ENCODE results near the gene CELA2B. TPM values are rescaled to one million over a fixed set of nuclear protein-coding genes. Genes with fewer than 3 reads are reported as not detected.

CELA2B gene
- total and polyA plus RNA-seq, 9 of the 15 experiments (the other 6 are each of a cell fraction or from before 2014, with no cell fraction given), result 0.25 to 2.1 (median 0.38) TPM; not detected in 5

- no TSS peak for BruUV-seq (replicated peaks)
- intact Hi-C loops (cut with micrococcal nuclease) (no loop called here), in situ Hi-C loops (cut with MboI) (no loop called here)
- WGBS (ENCODE audit: insufficient coverage, low coverage, missing lambda C conversion rate), result 54% methylated on average over 5 of the region's 5 CpGs
- H3K9me3 ChIP-seq (replicated peaks; ENCODE audit: control insufficient read depth, insufficient read depth, low read depth, low read length), result no peaks in the 10 kb centered on the region
- H3K27me3 ChIP-seq (ENCODE audit: control insufficient read depth in 2 of 2, insufficient read depth in 2 of 2, low read length in 2 of 2), result no peaks in the 10 kb centered on the region
- no peak overlapping the region for H3K27ac ChIP-seq (ENCODE audit: extremely low read depth, low read depth, low read length)
- ATAC-seq (0 out of 3 replicates have a peak, but pooled peaks have one; percentile 24), DNase-seq (ENCODE audit: extremely low read depth in 1 of 4, low spot score in 3 of 4) (no peak), FAIRE-seq (no peak)
- H3K4me2 ChIP-seq (ENCODE audit: insufficient read depth, low read length), result no peak overlapping the region
- H3K4me1 ChIP-seq (replicated peaks in 1 of 2; ENCODE audit: control insufficient read depth in 2 of 2, insufficient read depth in 2 of 2, low read length in 2 of 2), result peaks cover 5 to 6% of the 10 kb centered on the region in 2 experiments; a peak in 3 of 5 replicates
- no peaks in the 10 kb centered on the region for H3K9me1 ChIP-seq (ENCODE audit: control insufficient read depth, insufficient read depth, low read length)
- no peaks in the 10 kb centered on the region for H4K20me1 ChIP-seq (replicated peaks; ENCODE audit: control insufficient read depth, insufficient read depth, low read length)
- H2AFZ ChIP-seq (ENCODE audit: low read depth, low read length), result no peak overlapping the region
- no peak overlapping the region for H3K9ac ChIP-seq (ENCODE audit: insufficient read depth in 1 of 2, low read depth in 2 of 2, low read length in 2 of 2)
- no peaks in the 10 kb centered on the region for H3K36me3 ChIP-seq (ENCODE audit: control insufficient read depth, insufficient read depth, low read length)
- no peak overlapping the region for H3K4me3 ChIP-seq
- ChIA-PET POLR2A (interaction anchor here (0.7 kb wide), 1 partner anchor 10 kb away, joined by 3 read pairs; no protein-coding TSS in a partner anchor), CTCF (ENCODE audit: low intra/inter-chr PET ratio) (no interaction called here)
- TF ChIP-seq ETV6 (IDR thresholded peaks at IDR 0.05; ENCODE audit: borderline replicate concordance in 1 of 2, low read depth in 2 of 2, low read length in 1 of 2) (no peak), ETV6 (CRISPR knock-in tag; IDR thresholded peaks at IDR 0.05; ENCODE audit: borderline replicate concordance) (no peak), ZNF134 (CRISPR knock-in tag; conservative IDR thresholded peaks at IDR 0.05) (no peak), FIP1L1 (IDR thresholded peaks at IDR 0.05; ENCODE audit: low read depth, low read length, poor library complexity, severe bottlenecking) (no peak), POLR2AphosphoS2 (IDR thresholded peaks at IDR 0.05; ENCODE audit: low read length) (no peak), ZC3H8 (IDR thresholded peaks at IDR 0.05) (no peak), ZNF224 (CRISPR knock-in tag; IDR thresholded peaks at IDR 0.05) (no peak), PRMT5 (CRISPR knock-in tag; IDR thresholded peaks at IDR 0.05) (no peak), MYNN (IDR thresholded peaks at IDR 0.05) (no peak), MYNN (CRISPR knock-in tag; IDR thresholded peaks at IDR 0.05) (no peak)
- H3K79me2 ChIP-seq (ENCODE audit: control insufficient read depth, insufficient read depth, low read length), result no peaks in the 10 kb centered on the region
Measured at GRCh38 chr1:15477646-15478212, 1.8 kb downstream of the CELA2B start.
